Stomach (tissue), 9 donors: ENCODE measurements around the gene IL1RL1. TPM values are rescaled to one million over a fixed set of nuclear protein-coding genes. Genes with fewer than 3 reads are reported as not detected.

ENCODE experiments used
- DNase-seq, 2 donors: peaks; one replicate each; pipeline versions ENCODE4 v3.0.0 to v3.0.0-alpha.2; 2013 to 2019
- H3K27ac ChIP-seq, 5 donors: fragments of 200-600 bp in 4 of 5; sonication (generic) in 4 of 5; one replicate each; pipeline ENCODE4 v1.5.1; 2013 to 2019; ENCODE audit warnings: mild to moderate bottlenecking in 1 of 5, moderate library complexity in 1 of 5
- H3K27me3 ChIP-seq, 3 donors: fragments of 200-600 bp; sonication (generic); one replicate each; pipeline ENCODE4 v1.5.1; 2017 to 2019; ENCODE audit warnings: mixed run types in 1 of 3
- H3K36me3 ChIP-seq, 4 donors: fragments of 200-600 bp; sonication (generic); 1 replicate in 3 of 4; 2 replicates in 1 of 4; pipeline ENCODE4 v1.5.1; 2016 to 2019
- H3K4me1 ChIP-seq, 4 donors: fragments of 200-600 bp; sonication (generic); one replicate each; pipeline ENCODE4 v1.5.1; 2016 to 2019
- H3K4me3 ChIP-seq, 4 donors: fragments of 200-600 bp; sonication (generic) in 3 of 4; one replicate each; pipeline ENCODE4 v1.5.1; 2016 to 2019; ENCODE audit warnings: mild to moderate bottlenecking in 1 of 4
- H3K9me3 ChIP-seq, 4 donors: fragments of 200-600 bp; sonication (generic); one replicate each; pipeline ENCODE4 v1.5.1; 2016 to 2019
- CTCF ChIP-seq, 7 experiments: fragments of 450-650 bp in 4 of 7; fragments of 200-600 bp in 3 of 7; sonication (generic) in 3 of 7; IDR thresholded peaks; one replicate each; pipeline ENCODE4 v1.5.1; 2016 to 2019; ENCODE audit warnings: antibody characterized with exemption in 7 of 7, control low read depth in 2 of 7, mild to moderate bottlenecking in 1 of 7
- EP300 ChIP-seq: sonication (generic); formaldehyde crosslinking; IDR thresholded peaks from one replicate; pipeline ENCODE4 v1.6.1; 2017; ENCODE audit warnings: antibody characterized with exemption
- POLR2A ChIP-seq, 4 donors: fragments of 450-650 bp; IDR thresholded peaks; one replicate each; pipeline ENCODE4 v1.6.1; 2016; ENCODE audit warnings: antibody characterized with exemption in 4 of 4, control low read depth in 2 of 4, mild to moderate bottlenecking in 1 of 4, moderate library complexity in 1 of 4
- POLR2AphosphoS5 ChIP-seq, 3 donors: sonication (generic); formaldehyde crosslinking; IDR thresholded peaks; one replicate each; pipeline ENCODE4 v1.6.1; 2016; ENCODE audit warnings: antibody characterized with exemption in 3 of 3
- WGBS, 5 donors: extraction: QIAGEN DNeasy Blood & Tissue Kit in 3 of 5; methylation state at CpG; one replicate each; pipeline versions ENCODE4 v1.1.5 to v1.1.7; 2013 to 2018; 5-methylcytosine and 5-hydroxymethylcytosine counted together
- intact Hi-C: fragments of 100-400 bp; cut with DNase I; formaldehyde crosslinking; loops from one replicate; pipeline ENCODE4 v1.15.1; 2023; ENCODE audit warnings: low total_unique reads
- polyA plus RNA-seq, 3 donors: library from polyadenylated mRNA; stranded (reverse); fragments of 200-250 nt; gene quantifications; one replicate each; pipeline ENCODE4 v1.2.3, GENCODE V29; 2013
- total RNA-seq, 5 donors: library from RNA; depleted of rRNA; stranded (reverse); fragments of >200 nt; gene quantifications; one replicate each; pipeline versions ENCODE4 v1.1.0 to v1.2.3, GENCODE V29; 2014 to 2016
- donor health status: healthy with polysubstance abuse.
- donor health status: Bipolar disorder and iron deficiency.
- donor health status: healthy.

IL1RL1 gene
- total and polyA plus RNA-seq, 8 donors, result 0.29 to 61.7 (median 25.4) TPM

GRCh38 chr2:102392096-102392495, 80.7 kb downstream of the IL1RL1 start:
- H3K4me3 ChIP-seq, result no peak overlapping the region
- no peak overlapping the region for H3K27ac ChIP-seq
- no peaks in the 10 kb centered on the region for H3K4me1 ChIP-seq
- H3K27me3 ChIP-seq, result no peaks in the 10 kb centered on the region
- DNase-seq, result no peak
- no peaks in the 10 kb centered on the region for H3K9me3 ChIP-seq
- WGBS, 5 donors, result 50 to 84% (median 53%) methylated on average over 3 of the region's 3 CpGs
- TF ChIP-seq POLR2AphosphoS5 (IDR thresholded peaks at IDR 0.05) (no peak), POLR2A (IDR thresholded peaks at IDR 0.05) (no peak)
- intact Hi-C loops, result no loop called here
- H3K36me3 ChIP-seq, result peaks cover 0 to 8% (median 5%) of the 10 kb centered on the region in 4 donors

- Histone ChIP-seq H3K36me3 (peaks cover 0 to 6% (median 3%) of the 10 kb centered on the region in 4 donors), H3K27ac (no peak overlapping the region), H3K27me3 (no peaks in the 10 kb centered on the region), H3K4me3 (no peak overlapping the region), H3K9me3 (no peaks in the 10 kb centered on the region), H3K4me1 (no peaks in the 10 kb centered on the region)
- intact Hi-C loops, result no loop called here
- 38 to 89% (median 53%) methylated on average over 1 of the region's 1 CpG for WGBS, 5 donors
- DNase-seq, result no peak
- no peak for TF ChIP-seq EP300
- TF ChIP-seq POLR2AphosphoS5 (IDR thresholded peaks at IDR 0.05), result no peak
- TF ChIP-seq CTCF (IDR thresholded peaks at IDR 0.05), result no peak
- TF ChIP-seq POLR2A (IDR thresholded peaks at IDR 0.05), result no peak
These were observed 81.6 kb downstream of the IL1RL1 start for GRCh38 chr2:102392942-102393341.

- Histone ChIP-seq H3K4me3 (no peak overlapping the region), H3K36me3 (no peaks in the 10 kb centered on the region), H3K27ac (no peak overlapping the region), H3K4me1 (peaks cover 0 to 5% (median 0%) of the 10 kb centered on the region in 4 donors), H3K27me3 (no peaks in the 10 kb centered on the region), H3K9me3 (no peaks in the 10 kb centered on the region)
- intact Hi-C loops, result no loop called here
- TF ChIP-seq POLR2AphosphoS5 (IDR thresholded peaks at IDR 0.05) (no peak), CTCF (IDR thresholded peaks at IDR 0.05) (no peak), POLR2A (IDR thresholded peaks at IDR 0.05) (no peak), EP300 (no peak)
- 33 to 87% (median 65%) methylated on average over 2 of the region's 2 CpGs for WGBS, 5 donors
- DNase-seq, result no peak
These were observed 84.6 kb downstream of the IL1RL1 start for GRCh38 chr2:102396012-102396411.

- no peaks in the 10 kb centered on the region for H3K36me3 ChIP-seq
These were observed 85.8 kb downstream of the IL1RL1 start for GRCh38 chr2:102397209-102397608.

More at GRCh38 chr2:102397209-102397608, 85.8 kb downstream of the IL1RL1 start:
- no peaks in the 10 kb centered on the region for H3K27me3 ChIP-seq
- H3K27ac ChIP-seq, result no peak overlapping the region
- TF ChIP-seq CTCF (IDR thresholded peaks at IDR 0.05) (no peak), POLR2A (IDR thresholded peaks at IDR 0.05) (no peak), EP300 (no peak), POLR2AphosphoS5 (IDR thresholded peaks at IDR 0.05) (no peak)
- intact Hi-C loops, result no loop called here
- no peak overlapping the region for H3K4me3 ChIP-seq
- peaks cover 0 to 5% (median 0%) of the 10 kb centered on the region in 4 donors for H3K4me1 ChIP-seq
- no peaks in the 10 kb centered on the region for H3K9me3 ChIP-seq
- 75 to 89% (median 85%) methylated on average over 6 of the region's 6 CpGs for WGBS, 5 donors
- DNase-seq, result no peak
